ENCODE measurements around the gene KRT71. TPM values are rescaled to one million over a fixed set of nuclear protein-coding genes. Genes with fewer than 3 reads are reported as not detected.

The KRT71 gene
- total and polyA plus RNA-seq, 2 donors from 2014 or later: not detected

DNA sequence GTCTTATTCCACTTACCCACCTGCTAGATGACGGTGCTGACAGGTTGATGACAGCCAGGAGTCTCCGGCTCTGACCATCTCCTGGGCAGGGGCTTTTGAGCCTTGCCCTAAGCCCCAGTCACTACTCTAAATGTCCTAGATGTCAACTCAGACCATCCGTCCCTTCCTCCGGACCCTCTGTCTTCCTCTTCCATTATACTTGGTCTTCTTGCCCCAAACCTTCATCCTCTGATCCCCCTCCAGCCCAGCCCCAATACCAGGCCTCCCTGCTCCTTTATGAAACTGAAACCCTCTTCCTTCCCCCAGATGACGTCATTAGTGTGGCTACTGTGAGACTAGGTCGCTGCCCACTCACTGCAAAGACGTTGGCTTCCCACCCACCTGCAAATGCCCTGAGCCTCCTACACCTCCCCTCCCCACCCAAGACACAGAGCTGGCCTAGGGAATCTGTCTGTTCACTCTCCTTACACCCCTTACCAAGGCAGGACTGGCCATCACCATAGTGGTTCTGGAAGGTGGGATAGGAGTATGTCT lies 10.1 kb downstream of the KRT71 start:
- Histone ChIP-seq H3K9me3 (ENCODE audit: control insufficient read depth in 2 of 3, insufficient read depth in 1 of 3, low read length in 3 of 3) (no peaks in the 10 kb centered on the region), H3K4me3 (ENCODE audit: low read length in 3 of 3) (no peak overlapping the region), H3K36me3 (ENCODE audit: control insufficient read depth in 2 of 3, insufficient read depth in 3 of 3, low read length in 3 of 3) (no peaks in the 10 kb centered on the region), H3K4me1 (ENCODE audit: control insufficient read depth in 2 of 3, insufficient read depth in 2 of 3, low read depth in 1 of 3, low read length in 3 of 3) (no peaks in the 10 kb centered on the region), H3K27ac (ENCODE audit: low read depth in 2 of 2, low read length in 2 of 2) (no peak overlapping the region), H3K27me3 (ENCODE audit: control insufficient read depth, insufficient read depth, low read length) (no peaks in the 10 kb centered on the region), H3K9ac (ENCODE audit: low read length in 3 of 3) (no peak overlapping the region)
- intact Hi-C loops (cut with DNase I): no loop called here
- DNase-seq (no peak), FAIRE-seq (no peak)
- TF ChIP-seq, protein P1, sequence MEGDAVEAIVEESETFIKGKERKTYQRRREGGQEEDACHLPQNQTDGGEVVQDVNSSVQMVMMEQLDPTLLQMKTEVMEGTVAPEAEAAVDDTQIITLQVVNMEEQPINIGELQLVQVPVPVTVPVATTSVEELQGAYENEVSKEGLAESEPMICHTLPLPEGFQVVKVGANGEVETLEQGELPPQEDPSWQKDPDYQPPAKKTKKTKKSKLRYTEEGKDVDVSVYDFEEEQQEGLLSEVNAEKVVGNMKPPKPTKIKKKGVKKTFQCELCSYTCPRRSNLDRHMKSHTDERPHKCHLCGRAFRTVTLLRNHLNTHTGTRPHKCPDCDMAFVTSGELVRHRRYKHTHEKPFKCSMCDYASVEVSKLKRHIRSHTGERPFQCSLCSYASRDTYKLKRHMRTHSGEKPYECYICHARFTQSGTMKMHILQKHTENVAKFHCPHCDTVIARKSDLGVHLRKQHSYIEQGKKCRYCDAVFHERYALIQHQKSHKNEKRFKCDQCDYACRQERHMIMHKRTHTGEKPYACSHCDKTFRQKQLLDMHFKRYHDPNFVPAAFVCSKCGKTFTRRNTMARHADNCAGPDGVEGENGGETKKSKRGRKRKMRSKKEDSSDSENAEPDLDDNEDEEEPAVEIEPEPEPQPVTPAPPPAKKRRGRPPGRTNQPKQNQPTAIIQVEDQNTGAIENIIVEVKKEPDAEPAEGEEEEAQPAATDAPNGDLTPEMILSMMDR (IDR thresholded peaks at IDR 0.05; ENCODE audit: borderline replicate concordance, extremely low read depth, insufficient read depth): no peak

DNA sequence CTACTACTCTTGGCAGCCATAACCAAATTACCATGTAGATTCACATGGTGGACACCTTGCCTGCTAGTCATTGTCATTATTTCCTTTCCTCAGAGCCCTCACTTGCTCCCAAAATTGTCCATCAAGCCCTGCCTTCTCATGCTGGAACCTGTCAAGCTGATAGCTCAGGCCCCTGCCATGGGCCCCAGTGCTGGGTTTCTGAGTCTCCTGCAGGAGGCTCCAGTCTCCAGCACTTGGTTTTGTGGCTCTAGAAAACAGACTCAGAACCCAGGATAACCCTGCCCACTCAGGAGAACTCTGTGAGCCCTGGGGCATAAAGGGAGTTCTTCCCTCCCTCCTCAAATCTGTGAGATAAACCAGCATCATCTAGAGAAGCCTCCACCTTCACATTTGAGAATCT lies 10.8 kb downstream of the KRT71 start:
- Histone ChIP-seq H3K9me3 (ENCODE audit: control insufficient read depth in 2 of 3, insufficient read depth in 1 of 3, low read length in 3 of 3) (no peaks in the 10 kb centered on the region), H3K36me3 (ENCODE audit: control insufficient read depth in 2 of 3, insufficient read depth in 3 of 3, low read length in 3 of 3) (no peaks in the 10 kb centered on the region), H3K27me3 (ENCODE audit: control insufficient read depth, insufficient read depth, low read length) (no peaks in the 10 kb centered on the region), H3K4me3 (ENCODE audit: low read length in 3 of 3) (no peak overlapping the region), H3K9ac (ENCODE audit: low read length in 3 of 3) (no peak overlapping the region), H3K27ac (ENCODE audit: low read depth in 2 of 2, low read length in 2 of 2) (no peak overlapping the region), H3K4me1 (ENCODE audit: control insufficient read depth in 2 of 3, insufficient read depth in 2 of 3, low read depth in 1 of 3, low read length in 3 of 3) (no peaks in the 10 kb centered on the region)
- DNase-seq (no peak), FAIRE-seq (no peak)
- intact Hi-C loops (cut with DNase I): no loop called here
- TF ChIP-seq, protein P1 (IDR thresholded peaks at IDR 0.05; ENCODE audit: borderline replicate concordance, extremely low read depth, insufficient read depth): no peak

DNA sequence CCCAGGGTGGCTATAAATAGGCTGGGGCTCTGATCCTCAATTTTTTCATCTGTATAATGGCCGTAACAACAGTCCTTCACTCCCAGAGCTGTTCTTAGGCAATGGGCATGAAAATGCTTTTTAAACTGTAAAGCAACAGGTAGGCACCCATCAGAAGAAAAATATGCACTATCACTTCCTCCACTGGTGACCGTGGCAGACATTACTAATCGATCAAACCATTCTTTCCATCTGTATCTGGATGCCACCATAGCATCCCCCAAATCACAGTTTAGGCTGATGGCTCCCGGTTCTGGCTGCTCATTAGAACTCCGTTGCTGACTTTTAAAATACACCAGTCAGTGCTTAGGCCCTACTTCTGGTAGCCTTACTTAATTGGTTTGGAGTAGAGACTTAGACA lies 11.2 kb downstream of the KRT71 start:
- FAIRE-seq (no peak), DNase-seq (no peak)
- H3K36me3 ChIP-seq (ENCODE audit: control insufficient read depth in 2 of 3, insufficient read depth in 3 of 3, low read length in 3 of 3): no peaks in the 10 kb centered on the region
- H3K4me3 ChIP-seq (ENCODE audit: low read length in 3 of 3): no peak overlapping the region
- no peak overlapping the region for H3K9ac ChIP-seq (ENCODE audit: low read length in 3 of 3)
- H3K4me1 ChIP-seq (ENCODE audit: control insufficient read depth in 2 of 3, insufficient read depth in 2 of 3, low read depth in 1 of 3, low read length in 3 of 3): no peaks in the 10 kb centered on the region
- intact Hi-C loops (cut with DNase I): no loop called here
- H3K27me3 ChIP-seq (ENCODE audit: control insufficient read depth, insufficient read depth, low read length): no peaks in the 10 kb centered on the region
- TF ChIP-seq, protein P1 (IDR thresholded peaks at IDR 0.05; ENCODE audit: borderline replicate concordance, extremely low read depth, insufficient read depth): no peak
- H3K9me3 ChIP-seq (ENCODE audit: control insufficient read depth in 2 of 3, insufficient read depth in 1 of 3, low read length in 3 of 3): no peaks in the 10 kb centered on the region
- no peak overlapping the region for H3K27ac ChIP-seq (ENCODE audit: low read depth in 2 of 2, low read length in 2 of 2)

DNA sequence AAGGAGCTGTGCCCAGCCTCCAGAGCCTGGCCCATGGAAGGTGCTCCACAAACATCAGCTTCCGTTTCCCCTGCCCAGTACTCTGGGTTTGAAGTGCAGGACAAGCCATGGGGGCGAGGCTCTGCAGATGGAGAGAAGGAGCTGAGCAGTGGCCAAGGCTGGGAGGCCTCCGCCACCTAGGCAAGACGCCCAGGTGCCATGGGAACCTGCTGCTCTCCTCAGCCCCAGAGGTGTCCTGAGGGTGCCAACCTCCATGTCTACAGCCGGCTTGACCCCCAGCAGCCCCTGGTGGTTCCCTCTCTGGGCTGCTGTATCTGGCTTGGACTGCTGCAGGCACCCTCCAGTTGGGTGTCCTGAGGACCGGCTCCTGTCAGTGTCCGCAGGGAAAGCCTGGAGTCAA lies 12.4 kb downstream of the KRT71 start:
- DNase-seq (no peak), FAIRE-seq (no peak)
- Histone ChIP-seq H3K4me1 (ENCODE audit: control insufficient read depth in 2 of 3, insufficient read depth in 2 of 3, low read depth in 1 of 3, low read length in 3 of 3) (no peaks in the 10 kb centered on the region), H3K9me3 (ENCODE audit: control insufficient read depth in 2 of 3, insufficient read depth in 1 of 3, low read length in 3 of 3) (no peaks in the 10 kb centered on the region), H3K27ac (ENCODE audit: low read depth in 2 of 2, low read length in 2 of 2) (no peak overlapping the region), H3K4me3 (ENCODE audit: low read length in 3 of 3) (no peak overlapping the region), H3K27me3 (ENCODE audit: control insufficient read depth, insufficient read depth, low read length) (no peaks in the 10 kb centered on the region), H3K36me3 (ENCODE audit: control insufficient read depth in 2 of 3, insufficient read depth in 3 of 3, low read length in 3 of 3) (no peaks in the 10 kb centered on the region), H3K9ac (ENCODE audit: low read length in 3 of 3) (no peak overlapping the region)
- TF ChIP-seq, protein P1 (IDR thresholded peaks at IDR 0.05; ENCODE audit: borderline replicate concordance, extremely low read depth, insufficient read depth): no peak
- intact Hi-C loops (cut with DNase I): no loop called here
